LNCaP clone FGC (cell line): ENCODE data around the gene PRAC1.
A peak's percentile ranks its signal among the peaks of the same experiment; 100 is the strongest.
"Not testable (repeated sequence)": the region's sequence is repeated elsewhere in the genome, so short reads cannot be mapped to it uniquely, and the experiment has no call there.

Experiments used
- DNase-seq: peaks from one replicate; pipeline ENCODE4 v3.0.0-alpha.2; 2011; ENCODE audit warnings: low read depth
- H3K4me3 ChIP-seq: 2 replicates; pipeline ENCODE4 v1.5.1; 2011; ENCODE audit warnings: mild to moderate bottlenecking, low read depth, low read length, control low read depth
- CTCF ChIP-seq: IDR thresholded peaks from 2 replicates; pipeline ENCODE4 v1.5.1; 2012; ENCODE audit warnings: mild to moderate bottlenecking; ENCODE audit not compliant: control insufficient read depth, insufficient read depth; ENCODE audit errors: extremely low read depth

Gene PRAC1

DNA sequence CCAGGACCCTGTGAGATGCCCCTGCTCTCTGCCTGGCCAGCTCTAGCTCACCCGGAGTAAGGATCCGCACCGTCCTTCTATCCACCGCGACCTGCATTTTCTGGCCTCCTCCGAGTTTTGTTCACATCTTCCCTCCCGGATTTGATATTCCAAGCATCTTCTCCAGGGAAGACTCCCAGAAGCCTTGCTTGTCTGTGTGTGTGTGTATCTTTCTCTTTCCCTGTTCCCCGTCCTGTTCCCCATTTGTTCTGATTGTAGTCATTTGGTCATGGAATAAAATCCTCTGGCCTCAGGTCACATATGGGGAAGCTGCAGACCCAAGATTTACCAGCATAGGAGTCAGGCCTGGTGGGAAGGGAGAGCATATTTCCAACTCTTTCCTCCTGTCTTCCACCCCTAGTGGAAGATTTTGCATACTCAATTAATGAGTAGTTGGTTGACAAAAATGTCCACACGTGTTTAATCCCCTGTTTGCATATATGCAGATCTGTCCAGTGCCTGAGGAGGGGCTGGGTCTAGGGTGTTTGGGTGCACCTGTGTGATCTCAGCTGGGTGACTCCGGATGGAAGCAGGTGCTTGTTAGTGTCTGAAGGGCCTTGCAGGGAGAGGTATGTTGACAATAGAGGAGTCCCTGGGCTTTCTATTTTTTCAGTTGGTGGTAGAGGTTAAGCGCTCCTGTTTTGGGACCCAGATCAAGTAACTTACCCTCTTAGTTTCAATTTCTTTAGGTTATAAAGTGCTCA, 1.9 kb downstream of the PRAC1 start:
- peak overlapping the region; percentile 91 for H3K4me3 ChIP-seq
- no peak for TF ChIP-seq CTCF
- no peak for DNase-seq

- no peak for TF ChIP-seq CTCF
- no peak for DNase-seq
- peak overlapping the region; percentile 91 for H3K4me3 ChIP-seq
These were observed 2.6 kb downstream of the PRAC1 start for GRCh38 chr17:48719642-48720265.

- no peak for TF ChIP-seq CTCF
- H3K4me3 ChIP-seq = peak overlapping the region; percentile 91
- DNase-seq = no peak
These were observed 3.3 kb downstream of the PRAC1 start for GRCh38 chr17:48718761-48719641.

DNA sequence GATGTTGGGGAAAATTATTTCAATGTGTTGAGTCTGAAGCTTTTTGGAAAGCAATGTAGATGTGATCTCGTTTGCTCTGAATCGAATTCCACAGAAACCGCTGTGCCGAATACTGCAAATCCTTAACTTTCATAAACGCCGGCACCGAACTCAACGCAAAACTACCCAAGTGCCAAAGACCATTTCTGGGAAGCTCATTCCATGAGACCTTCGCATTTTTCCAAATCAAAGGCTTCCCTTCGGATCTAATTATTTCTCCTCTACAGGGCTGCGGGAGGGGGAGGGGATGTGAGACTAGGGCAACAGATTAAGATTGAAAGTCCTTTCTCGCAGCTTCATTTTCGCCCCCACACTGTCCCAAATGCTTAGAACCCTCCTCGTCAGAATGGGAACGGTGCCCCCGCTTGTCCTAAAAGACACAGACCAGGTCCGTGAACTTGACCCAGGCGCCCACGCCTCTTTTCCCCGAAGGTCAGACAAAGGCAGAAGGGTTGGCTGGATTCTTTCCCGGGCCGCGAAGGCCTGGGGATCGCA, 4.0 kb downstream of the PRAC1 start:
- DNase-seq = no peak
- peak overlapping the region; percentile 91 for H3K4me3 ChIP-seq
- no peak for TF ChIP-seq CTCF

DNA sequence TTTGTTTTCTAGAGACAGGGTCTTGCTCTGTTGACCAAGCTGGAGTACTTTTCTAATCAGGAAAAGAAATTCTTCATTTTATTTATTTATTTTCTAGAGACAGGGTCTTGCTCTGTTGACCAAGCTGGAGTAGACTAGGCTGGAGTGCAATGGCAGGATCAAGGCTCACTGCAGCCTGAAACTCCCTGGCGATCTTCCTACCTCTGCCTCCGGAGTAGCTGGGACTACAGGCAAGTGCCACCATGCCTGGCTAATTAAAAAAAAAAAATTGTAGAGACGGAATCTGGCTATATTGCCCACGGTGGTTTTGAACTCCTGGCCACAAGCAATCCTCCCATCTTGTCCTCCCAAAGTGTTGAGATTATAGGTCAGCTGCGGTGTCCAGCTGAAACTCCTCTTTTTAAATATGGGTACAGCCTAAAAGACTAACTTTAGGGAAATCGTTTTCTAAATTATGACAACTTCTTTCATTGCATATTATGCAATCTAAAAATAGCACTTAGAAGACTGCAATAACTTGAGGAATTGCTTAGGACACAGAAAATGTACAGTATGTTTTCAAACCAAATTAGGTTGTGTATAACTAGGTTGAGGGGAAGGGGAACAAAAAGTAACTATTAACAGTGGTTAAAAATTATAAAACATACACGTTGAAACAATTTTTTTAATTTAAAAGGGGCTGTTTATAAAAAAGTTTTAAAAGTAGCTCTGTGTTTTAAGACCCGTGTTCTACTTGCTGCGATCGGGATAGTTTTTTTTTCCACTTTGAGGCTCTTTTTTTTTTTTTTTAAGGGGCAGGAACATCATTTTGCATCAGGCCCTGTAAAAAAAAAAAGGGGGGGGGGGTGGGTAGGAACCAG, 4.7 kb downstream of the PRAC1 start:
- TF ChIP-seq CTCF = no peak
- no peak for DNase-seq
- H3K4me3 ChIP-seq = peak overlapping the region; percentile 91

GRCh38 chr17:48716549-48716948, 5.8 kb downstream of the PRAC1 start:
- DNase-seq = not testable (repeated sequence)

More at GRCh38 chr17:48716549-48716948, 5.8 kb downstream of the PRAC1 start:
- H3K4me3 ChIP-seq = not testable (repeated sequence)
